WTC11 (cell line): ENCODE results near the gene PDE4A.
A peak's percentile ranks its signal among the peaks of the same experiment; 100 is the strongest.

Experiments
- CREB1 ChIP-seq: sonication (generic); formaldehyde crosslinking; IDR thresholded peaks from 2 replicates; pipeline ENCODE4 v1.8.0; 2023; ENCODE audit warnings: mild to moderate bottlenecking, missing genetic modification reagents
- ESRRA ChIP-seq: sonication (generic); formaldehyde crosslinking; IDR thresholded peaks from 2 replicates; pipeline ENCODE4 v1.8.1; 2022; ENCODE audit warnings: mild to moderate bottlenecking, missing genetic modification reagents, borderline replicate concordance
- FOXJ3 ChIP-seq: sonication (generic); formaldehyde crosslinking; IDR thresholded peaks from 2 replicates; pipeline ENCODE4 v1.9.0; 2021; ENCODE audit warnings: missing genetic modification reagents, mild to moderate bottlenecking, borderline replicate concordance
- NFE2L1 ChIP-seq: sonication (generic); formaldehyde crosslinking; IDR thresholded peaks from 2 replicates; pipeline ENCODE4 v1.8.1; 2023; ENCODE audit warnings: missing genetic modification reagents
- NR3C1 ChIP-seq: sonication (generic); formaldehyde crosslinking; conservative IDR thresholded peaks from 2 replicates; pipeline ENCODE4 v1.8.1; 2023; ENCODE audit warnings: low read depth, mild to moderate bottlenecking, missing genetic modification reagents
- TEAD4 ChIP-seq: sonication (generic); formaldehyde crosslinking; IDR thresholded peaks from 2 replicates; pipeline ENCODE4 v1.8.0; 2022; ENCODE audit warnings: mild to moderate bottlenecking, missing genetic modification reagents
- TP53 ChIP-seq: sonication (generic); formaldehyde crosslinking; IDR thresholded peaks from 2 replicates; pipeline ENCODE4 v1.8.1; 2023; ENCODE audit warnings: mild to moderate bottlenecking, missing genetic modification reagents
- ZNF121 ChIP-seq: sonication (generic); formaldehyde crosslinking; IDR thresholded peaks from 2 replicates; pipeline ENCODE4 v1.8.0; 2023; ENCODE audit warnings: missing genetic modification reagents
- ZNF317 ChIP-seq: sonication (generic); formaldehyde crosslinking; IDR thresholded peaks from 2 replicates; pipeline ENCODE4 v1.8.1; 2023; ENCODE audit warnings: low read depth, mild to moderate bottlenecking, moderate library complexity, missing genetic modification reagents, borderline replicate concordance
- TF ChIP-seq, protein P1 (sequence below): fragments of 200-600 bp; IDR thresholded peaks from 2 replicates; pipeline ENCODE4 v1.8.0; 2022; ENCODE audit warnings: antibody characterized with exemption
- TF ChIP-seq, protein P2 (sequence below): sonication (generic); formaldehyde crosslinking; IDR thresholded peaks from 2 replicates; pipeline ENCODE4 v1.8.0; 2022; ENCODE audit warnings: mild to moderate bottlenecking, missing genetic modification reagents
- TF ChIP-seq, protein P3 (sequence below): sonication (generic); formaldehyde crosslinking; IDR thresholded peaks from 2 replicates; pipeline ENCODE4 v1.8.1; 2022; ENCODE audit warnings: mild to moderate bottlenecking, moderate library complexity, missing genetic modification reagents
- TF ChIP-seq, protein P4 (sequence below): sonication (generic); formaldehyde crosslinking; IDR thresholded peaks from 2 replicates; pipeline ENCODE4 v1.8.1; 2023; ENCODE audit warnings: mild to moderate bottlenecking, missing genetic modification reagents
- TF ChIP-seq, protein P5 (sequence below): sonication (generic); formaldehyde crosslinking; conservative IDR thresholded peaks from 2 replicates; pipeline ENCODE4 v1.8.1; 2022; ENCODE audit warnings: mild to moderate bottlenecking, missing genetic modification reagents

DNA sequence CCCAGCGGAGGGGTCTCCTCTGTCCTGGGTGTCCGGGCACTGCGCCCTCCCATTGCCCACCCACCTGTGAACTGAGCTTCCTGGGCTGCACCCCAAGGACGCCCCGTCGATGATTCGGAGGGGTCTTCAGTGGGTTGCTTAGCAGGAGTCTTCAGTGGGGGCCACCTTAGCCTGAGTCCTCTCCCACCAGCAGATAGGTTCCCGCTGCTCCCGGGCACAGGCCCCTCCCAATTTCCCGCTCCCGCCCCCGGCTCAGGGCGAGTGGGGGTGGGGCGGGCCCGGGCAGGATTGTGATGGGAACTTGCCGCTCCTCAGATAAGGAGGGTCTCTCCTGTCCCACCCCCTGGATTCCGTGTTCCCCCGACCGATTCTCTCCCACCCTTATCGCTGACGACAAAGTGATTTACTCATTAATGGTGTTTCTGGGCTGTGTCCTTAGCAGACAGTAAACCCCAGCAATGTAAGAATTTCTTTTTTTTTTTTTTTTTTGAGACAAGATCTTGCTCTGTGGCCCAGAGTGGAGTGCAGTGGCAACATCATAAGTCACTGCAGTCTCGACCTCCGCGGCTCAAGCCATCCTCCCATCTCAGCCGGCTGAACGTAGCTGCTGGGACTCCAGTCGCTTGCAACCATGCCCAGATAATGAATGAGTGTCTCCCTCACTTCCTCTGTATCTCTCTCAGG, 97.6 kb downstream of the PDE4A start:
- TF ChIP-seq TEAD4 = no peak
- TF ChIP-seq, protein P1, sequence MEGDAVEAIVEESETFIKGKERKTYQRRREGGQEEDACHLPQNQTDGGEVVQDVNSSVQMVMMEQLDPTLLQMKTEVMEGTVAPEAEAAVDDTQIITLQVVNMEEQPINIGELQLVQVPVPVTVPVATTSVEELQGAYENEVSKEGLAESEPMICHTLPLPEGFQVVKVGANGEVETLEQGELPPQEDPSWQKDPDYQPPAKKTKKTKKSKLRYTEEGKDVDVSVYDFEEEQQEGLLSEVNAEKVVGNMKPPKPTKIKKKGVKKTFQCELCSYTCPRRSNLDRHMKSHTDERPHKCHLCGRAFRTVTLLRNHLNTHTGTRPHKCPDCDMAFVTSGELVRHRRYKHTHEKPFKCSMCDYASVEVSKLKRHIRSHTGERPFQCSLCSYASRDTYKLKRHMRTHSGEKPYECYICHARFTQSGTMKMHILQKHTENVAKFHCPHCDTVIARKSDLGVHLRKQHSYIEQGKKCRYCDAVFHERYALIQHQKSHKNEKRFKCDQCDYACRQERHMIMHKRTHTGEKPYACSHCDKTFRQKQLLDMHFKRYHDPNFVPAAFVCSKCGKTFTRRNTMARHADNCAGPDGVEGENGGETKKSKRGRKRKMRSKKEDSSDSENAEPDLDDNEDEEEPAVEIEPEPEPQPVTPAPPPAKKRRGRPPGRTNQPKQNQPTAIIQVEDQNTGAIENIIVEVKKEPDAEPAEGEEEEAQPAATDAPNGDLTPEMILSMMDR = no peak
- TF ChIP-seq, protein P2, sequence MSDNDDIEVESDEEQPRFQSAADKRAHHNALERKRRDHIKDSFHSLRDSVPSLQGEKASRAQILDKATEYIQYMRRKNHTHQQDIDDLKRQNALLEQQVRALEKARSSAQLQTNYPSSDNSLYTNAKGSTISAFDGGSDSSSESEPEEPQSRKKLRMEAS = 0 out of 2 replicates have a peak, but pooled peaks have one; percentile 4
- TF ChIP-seq, protein P3, sequence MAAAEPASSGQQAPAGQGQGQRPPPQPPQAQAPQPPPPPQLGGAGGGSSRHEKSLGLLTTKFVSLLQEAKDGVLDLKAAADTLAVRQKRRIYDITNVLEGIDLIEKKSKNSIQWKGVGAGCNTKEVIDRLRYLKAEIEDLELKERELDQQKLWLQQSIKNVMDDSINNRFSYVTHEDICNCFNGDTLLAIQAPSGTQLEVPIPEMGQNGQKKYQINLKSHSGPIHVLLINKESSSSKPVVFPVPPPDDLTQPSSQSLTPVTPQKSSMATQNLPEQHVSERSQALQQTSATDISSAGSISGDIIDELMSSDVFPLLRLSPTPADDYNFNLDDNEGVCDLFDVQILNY (CRISPR knock-in tag) = peak; percentile 57; the same call in 1 of the 2 replicates
- no peak for TF ChIP-seq ZNF121 (CRISPR knock-in tag)
- TF ChIP-seq TP53 (CRISPR knock-in tag) = no peak
- TF ChIP-seq NFE2L1 = no peak
- no peak for TF ChIP-seq FOXJ3 (CRISPR knock-in tag)
- TF ChIP-seq NR3C1 (CRISPR knock-in tag) = no peak
- TF ChIP-seq, protein P4, sequence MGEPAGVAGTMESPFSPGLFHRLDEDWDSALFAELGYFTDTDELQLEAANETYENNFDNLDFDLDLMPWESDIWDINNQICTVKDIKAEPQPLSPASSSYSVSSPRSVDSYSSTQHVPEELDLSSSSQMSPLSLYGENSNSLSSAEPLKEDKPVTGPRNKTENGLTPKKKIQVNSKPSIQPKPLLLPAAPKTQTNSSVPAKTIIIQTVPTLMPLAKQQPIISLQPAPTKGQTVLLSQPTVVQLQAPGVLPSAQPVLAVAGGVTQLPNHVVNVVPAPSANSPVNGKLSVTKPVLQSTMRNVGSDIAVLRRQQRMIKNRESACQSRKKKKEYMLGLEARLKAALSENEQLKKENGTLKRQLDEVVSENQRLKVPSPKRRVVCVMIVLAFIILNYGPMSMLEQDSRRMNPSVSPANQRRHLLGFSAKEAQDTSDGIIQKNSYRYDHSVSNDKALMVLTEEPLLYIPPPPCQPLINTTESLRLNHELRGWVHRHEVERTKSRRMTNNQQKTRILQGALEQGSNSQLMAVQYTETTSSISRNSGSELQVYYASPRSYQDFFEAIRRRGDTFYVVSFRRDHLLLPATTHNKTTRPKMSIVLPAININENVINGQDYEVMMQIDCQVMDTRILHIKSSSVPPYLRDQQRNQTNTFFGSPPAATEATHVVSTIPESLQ (CRISPR knock-in tag) = no peak
- TF ChIP-seq, protein P5, sequence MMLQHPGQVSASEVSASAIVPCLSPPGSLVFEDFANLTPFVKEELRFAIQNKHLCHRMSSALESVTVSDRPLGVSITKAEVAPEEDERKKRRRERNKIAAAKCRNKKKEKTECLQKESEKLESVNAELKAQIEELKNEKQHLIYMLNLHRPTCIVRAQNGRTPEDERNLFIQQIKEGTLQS = no peak
- TF ChIP-seq CREB1 (CRISPR knock-in tag) = no peak
- TF ChIP-seq ESRRA = no peak
- TF ChIP-seq ZNF317 (CRISPR knock-in tag) = no peak
